Superior temporal gyrus (tissue), 1 donor: Measurements from ENCODE around the gene CPT1C.

Experiments used
- DNase-seq: peaks from one replicate; pipeline ENCODE4 v3.0.0-alpha.2; 2016; ENCODE audit errors: extremely low spot score

Gene CPT1C

DNA sequence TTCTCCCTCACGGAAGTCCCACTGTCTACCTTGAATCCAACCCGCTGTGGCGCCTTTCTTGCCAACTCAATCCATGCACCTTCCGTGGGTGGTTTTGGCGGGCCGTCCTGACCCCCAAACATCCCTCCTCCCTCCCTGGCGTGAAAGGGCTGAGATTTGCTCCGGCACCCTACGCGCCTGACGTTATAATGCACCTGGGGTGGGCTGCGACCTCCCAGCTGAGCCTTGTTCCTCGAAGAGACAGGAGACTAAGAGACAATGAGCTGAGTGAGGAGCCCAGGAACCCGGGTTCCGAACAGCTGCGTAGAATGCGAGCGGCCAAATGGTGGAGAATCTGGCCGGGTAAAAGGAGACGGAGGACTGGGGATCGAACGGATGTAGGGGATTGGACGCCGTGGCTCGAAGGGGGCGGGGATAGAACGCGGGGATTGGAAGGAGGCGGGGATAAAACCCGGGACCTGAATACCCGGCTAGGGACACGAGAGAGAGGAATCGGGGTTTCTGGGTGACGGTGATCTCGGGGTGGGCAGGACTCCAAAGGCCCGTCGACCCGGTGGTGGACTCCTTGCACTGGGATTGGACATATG is at the start of gene CPT1C:
Gene CPT1C, plus strand, starts transcription at position 461 of the 587 bp plus-strand sequence. CDS start 1,137 bp downstream, outside the sequence.
- peak; percentile 90 for DNase-seq

DNA sequence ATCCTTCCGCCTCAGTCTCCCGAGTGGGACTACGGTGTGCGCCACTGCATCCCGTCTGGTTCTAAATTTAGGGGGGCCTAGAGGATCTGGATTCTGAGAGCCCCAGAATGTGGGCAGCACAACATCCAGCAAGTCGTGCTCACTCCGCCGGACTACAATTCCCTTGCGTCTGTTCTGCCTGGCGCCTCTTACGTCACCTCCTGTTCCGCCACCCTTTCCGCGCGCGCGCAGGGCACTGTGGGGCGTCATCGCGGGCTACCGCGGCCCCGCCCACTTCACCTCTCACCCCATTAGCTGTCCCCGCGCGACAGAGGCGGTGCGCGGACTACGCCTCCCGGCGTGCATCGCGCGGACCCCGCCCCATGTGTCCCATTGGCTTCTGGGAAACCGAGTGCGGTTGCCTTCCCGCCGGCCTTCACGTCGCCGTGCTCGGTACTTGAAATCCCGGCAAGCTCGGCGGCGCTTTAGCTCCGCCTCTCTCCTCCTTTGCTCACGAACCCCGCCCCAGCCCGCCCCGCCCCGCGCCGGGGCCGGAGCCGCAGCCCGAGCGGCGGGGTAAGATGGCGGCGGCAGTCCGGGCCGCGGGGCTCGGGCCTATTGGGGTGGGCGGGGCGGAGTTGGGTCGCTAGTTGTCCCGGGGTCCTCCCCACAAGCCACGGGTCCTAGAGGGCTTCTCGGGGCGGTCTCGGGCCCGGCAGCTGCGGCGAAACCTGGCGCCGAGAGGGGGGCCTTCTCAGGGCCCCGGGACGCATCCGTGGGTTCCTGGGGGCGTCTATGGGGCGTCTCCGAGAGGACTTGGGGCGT is 49.0 kb upstream of the CPT1C start, which contains the start of gene SCAF1:
Gene SCAF1, plus strand, starts transcription at position 522 of the 804 bp plus-strand sequence. CDS start 2,818 bp downstream, outside the sequence.
- DNase-seq: peak; percentile 99

DNA sequence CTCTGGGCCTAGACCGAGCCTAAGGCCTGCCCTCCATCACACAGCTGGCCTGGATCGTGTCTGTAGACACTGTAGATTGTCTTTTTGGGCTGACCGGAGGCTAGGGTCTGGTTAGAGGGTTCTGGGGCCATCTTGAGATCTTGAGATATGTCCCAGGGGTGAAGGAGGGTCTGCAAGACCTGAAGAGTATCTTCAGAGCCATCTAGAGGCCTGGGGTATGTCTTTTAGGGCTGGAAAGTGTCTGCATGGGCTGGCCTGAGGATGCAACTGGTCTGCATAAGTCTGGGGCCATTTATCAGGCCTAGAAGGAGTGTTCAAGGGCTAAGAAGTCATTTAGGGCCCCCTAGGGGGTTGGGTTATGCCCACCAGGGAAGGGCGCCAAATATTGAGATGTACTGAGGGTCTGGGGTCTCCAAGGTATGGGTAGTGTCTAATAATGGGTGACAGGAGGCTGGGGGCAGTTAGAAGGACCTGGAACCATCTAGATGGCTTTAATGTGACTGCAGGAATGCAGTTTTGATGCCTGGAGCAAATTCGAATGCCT is 48.4 kb upstream of the CPT1C start:
- no peak for DNase-seq

DNA sequence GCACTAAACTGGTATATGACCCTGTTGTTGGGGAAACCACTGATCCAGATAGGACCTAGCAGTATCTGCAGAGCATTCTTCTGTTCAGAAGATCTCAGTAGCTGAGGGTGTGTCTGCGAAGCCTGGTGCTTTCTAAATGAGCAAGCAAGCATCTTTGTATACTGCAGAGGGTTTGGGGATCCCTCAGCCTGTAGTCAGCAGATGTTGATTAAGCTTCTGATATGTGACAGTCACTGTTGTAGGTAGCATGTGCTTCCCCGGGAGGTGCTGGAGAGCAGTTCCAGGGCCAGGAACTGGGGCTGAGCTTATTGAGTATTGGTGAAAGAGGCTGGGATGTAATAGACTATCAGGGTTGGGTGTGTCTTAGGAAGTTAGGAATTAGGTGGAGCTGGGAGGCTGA is 47.5 kb upstream of the CPT1C start:
- DNase-seq: no peak

DNA sequence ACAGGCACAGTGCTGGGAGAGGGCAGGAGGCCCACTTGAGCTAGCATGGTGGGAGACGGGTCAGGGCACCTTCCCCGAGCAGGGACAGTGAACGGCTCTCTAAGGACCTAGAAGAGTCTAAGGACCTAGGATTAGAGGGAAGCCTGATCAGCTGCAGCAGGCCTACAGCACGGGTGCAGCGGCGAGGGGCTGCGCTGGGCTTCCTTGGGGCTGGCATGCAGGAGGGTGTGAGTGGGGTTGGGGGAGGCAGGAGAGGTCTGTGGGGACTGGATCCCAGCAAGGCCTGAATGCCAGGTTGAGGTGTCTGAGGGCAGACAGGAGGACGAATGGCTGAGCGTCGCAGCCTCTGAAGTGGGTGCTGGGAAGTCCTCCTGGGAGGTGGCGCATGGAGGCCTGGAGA is 45.3 kb upstream of the CPT1C start:
- DNase-seq: no peak

DNA sequence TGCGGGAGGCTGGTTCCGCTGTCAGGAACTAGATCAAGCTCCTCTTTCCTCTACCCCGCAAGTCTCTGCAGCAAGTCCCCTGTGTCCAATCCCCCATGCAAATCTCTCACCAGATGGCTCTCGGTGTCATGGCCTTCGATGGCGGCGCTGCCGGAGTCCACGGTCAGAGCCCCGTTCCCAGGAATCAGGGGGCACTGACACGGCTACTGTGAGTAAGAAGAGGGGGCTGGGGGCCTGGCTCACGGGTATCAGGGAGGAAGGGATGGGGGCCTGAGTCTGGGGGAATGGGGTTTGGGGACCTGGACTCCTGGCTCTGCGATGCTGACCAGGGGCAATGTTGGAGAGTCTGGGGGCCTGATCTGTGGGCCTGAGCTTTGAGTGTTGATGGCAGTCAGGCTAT is 44.9 kb upstream of the CPT1C start:
- DNase-seq: no peak

DNA sequence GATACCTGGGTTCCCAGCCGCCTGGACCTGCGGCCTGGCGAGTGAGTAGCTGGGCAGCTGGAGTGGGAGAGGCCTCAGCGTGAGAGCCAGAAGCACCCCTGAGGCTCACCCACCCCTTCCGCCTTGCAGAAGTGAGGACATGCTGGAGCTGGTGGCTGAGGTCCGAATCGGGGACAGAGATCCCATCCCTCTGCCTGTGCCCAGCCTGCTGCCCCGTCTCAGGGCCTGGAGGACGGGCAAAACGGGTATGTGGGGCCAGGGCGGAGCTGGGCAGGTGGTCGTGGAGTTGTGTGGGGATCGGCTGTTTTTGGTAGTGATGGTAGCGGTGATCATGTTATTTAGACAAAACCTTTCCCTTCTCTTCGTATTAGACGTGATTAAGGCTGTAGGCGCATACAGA is 44.3 kb upstream of the CPT1C start:
- DNase-seq: no peak

DNA sequence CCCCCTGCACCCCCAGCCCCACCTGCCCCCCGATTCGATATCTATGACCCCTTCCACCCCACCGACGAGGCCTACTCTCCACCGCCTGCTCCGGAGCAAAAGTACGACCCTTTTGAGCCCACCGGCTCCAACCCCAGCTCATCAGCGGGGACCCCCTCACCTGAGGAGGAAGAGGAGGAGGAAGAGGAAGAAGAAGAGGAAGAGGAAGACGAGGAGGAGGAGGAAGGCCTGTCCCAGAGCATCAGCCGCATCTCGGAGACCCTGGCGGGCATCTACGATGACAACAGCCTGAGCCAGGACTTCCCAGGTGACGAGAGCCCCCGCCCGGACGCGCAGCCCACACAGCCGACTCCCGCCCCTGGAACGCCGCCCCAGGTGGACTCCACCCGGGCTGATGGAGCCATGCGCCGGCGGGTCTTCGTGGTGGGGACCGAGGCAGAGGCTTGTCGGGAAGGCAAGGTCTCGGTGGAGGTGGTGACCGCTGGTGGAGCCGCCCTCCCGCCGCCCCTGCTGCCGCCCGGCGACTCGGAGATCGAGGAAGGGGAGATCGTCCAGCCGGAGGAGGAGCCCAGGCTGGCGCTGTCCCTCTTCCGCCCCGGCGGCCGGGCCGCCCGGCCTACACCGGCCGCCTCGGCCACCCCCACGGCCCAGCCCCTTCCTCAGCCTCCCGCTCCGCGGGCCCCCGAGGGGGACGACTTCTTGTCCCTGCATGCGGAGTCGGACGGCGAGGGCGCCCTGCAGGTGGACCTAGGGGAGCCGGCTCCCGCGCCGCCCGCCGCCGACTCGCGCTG is 39.7 kb upstream of the CPT1C start:
- DNase-seq: no peak

DNA sequence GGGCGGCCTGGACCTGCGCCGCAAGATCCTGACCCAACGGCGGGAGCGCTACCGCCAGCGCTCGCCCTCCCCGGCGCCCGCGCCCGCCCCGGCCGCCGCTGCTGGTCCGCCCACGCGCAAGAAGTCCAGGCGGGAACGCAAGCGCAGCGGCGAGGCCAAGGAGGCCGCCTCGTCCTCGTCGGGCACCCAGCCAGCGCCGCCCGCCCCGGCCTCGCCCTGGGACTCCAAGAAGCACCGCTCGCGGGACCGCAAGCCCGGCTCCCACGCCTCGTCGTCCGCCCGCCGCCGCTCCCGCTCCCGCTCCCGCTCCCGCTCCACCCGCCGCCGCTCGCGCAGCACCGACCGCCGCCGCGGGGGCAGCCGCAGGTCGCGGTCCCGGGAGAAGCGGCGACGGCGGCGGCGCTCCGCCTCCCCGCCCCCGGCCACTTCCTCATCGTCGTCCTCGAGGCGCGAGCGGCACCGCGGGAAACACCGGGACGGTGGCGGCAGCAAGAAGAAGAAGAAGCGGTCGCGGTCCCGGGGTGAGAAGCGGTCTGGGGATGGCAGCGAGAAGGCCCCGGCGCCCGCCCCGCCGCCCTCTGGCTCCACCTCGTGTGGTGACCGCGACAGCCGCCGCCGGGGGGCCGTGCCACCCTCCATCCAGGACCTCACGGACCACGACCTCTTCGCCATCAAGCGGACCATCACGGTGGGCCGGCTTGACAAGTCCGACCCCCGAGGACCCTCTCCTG is 38.9 kb upstream of the CPT1C start:
- DNase-seq: no peak

DNA sequence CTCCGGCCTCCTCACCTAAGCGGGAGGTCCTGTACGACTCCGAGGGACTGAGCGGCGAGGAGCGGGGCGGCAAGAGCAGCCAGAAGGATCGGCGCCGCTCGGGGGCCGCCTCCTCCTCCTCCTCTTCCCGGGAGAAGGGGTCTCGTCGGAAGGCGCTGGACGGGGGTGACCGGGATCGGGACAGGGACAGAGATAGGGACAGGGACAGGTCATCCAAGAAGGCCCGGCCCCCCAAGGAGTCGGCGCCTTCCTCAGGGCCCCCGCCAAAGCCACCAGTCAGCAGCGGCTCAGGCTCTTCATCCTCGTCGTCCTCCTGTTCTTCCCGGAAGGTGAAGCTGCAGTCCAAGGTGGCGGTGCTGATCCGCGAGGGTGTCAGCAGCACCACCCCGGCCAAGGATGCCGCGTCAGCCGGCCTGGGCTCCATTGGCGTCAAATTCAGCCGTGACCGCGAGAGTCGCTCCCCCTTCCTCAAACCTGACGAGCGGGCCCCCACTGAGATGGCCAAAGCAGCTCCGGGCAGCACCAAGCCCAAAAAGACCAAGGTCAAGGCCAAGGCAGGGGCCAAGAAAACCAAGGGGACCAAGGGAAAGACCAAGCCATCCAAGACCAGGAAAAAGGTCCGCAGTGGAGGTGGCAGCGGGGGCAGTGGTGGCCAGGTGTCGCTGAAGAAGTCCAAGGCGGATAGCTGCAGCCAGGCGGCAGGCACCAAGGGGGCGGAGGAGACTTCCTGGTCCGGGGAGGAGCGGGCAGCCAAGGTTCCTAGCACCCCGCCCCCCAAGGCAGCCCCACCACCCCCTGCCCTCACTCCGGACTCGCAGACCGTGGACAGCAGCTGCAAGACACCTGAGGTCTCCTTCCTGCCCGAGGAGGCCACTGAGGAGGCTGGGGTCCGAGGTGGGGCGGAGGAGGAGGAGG is 38.1 kb upstream of the CPT1C start:
- DNase-seq: no peak

DNA sequence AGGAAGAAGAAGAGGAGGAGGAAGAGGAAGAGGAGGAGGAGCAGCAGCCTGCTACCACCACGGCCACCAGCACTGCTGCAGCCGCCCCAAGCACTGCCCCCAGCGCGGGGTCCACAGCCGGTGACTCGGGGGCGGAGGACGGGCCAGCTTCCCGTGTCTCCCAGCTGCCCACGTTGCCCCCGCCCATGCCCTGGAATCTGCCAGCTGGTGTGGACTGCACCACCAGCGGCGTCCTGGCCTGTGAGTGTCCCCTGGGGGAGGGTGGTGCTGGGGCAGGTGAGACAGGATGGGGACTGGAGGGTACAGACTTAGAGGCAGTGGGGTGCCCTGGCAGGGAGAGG is 37.5 kb upstream of the CPT1C start:
- DNase-seq: no peak

DNA sequence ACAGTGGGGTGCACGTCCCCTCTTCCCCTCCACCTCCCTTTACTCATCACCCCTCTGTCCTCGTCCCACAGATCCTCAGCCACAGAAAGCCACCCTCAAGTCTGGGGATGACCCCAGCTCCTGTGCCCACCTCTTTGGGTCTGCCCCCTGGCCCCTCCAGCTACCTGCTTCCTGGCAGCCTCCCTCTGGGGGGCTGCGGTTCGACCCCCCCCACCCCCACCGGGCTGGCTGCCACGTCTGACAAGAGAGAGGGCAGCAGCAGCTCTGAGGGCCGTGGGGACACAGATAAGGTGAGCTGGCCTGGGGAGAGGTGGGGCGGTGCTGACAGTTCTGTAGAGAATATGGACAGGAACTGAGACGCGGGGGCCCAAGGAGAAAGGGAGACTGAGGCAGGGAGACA is 36.3 kb upstream of the CPT1C start:
- DNase-seq: no peak

DNA sequence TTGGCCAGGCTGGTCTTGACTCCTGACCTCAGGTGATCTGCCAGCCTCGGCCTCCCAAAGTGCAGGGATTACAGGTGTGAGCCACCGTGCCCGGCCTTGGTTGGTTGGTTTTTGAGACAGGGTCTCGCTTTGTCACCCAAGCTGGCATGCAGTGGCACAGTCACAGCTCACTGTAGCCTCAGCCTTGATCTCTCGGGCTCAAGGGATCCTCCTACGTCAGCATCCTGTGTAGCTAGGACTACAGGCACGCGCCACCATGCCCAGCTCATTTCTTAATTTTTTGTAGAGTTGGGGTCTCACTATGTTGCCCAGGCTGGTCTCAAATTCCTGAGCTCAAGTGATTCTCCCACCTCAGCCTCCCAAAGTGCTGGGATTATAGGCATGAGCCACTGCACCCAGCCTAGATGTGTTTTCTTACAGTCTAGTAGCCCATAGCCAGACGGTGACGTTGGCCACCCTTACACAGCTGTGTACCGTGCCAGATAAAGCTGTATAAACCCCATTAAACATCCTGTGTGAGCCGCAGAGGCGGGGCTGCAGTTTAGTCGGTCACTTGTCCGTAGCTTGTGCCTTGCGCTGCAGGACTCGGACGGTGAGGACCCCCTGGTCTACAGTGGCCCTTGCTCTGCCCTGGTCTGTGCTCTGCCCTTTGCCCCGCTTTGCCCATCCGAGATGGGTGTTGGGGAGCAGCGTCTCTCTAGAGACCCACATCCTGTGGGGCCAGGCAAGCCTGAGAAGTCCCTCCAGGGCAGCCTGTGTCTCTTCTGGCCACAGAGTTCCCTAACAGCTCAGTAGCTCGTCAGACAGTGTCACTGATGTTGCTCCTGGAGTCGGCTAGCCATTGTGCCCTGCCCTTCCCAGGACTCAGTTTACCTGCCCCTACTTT is 35.1 kb upstream of the CPT1C start:
- DNase-seq: no peak

DNA sequence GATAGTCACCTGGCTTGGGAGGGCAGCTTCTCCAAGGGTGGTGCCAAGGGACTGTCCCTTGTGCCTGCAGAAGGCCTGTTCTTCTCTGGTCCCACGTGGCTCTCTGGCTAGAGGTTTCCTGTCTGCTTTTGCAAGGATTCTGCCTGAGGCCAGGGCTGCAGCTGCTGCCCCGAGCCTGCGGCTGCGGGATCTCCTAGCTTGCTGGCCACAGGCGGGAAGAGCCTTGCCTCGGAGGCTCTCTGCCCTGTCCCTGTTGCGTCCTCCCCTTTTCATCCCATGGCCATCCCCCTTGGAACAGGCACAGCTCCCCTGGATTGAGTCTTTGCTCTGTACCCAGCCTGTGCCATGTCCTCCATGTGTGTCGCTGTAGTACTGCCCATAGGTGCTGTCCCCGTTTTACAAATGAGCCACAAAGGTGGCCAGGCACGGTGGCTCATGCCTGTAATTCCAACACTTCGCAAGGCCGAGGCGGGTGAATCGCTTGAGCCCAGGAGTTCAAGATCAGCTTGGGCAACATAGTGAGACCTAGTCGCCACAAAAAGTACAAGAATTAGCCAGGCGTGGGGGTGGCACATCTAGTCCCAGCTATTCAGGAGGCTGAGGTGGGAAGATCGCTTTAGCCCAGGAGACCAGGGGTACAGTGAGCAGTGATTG is 34.3 kb upstream of the CPT1C start:
- no peak for DNase-seq

DNA sequence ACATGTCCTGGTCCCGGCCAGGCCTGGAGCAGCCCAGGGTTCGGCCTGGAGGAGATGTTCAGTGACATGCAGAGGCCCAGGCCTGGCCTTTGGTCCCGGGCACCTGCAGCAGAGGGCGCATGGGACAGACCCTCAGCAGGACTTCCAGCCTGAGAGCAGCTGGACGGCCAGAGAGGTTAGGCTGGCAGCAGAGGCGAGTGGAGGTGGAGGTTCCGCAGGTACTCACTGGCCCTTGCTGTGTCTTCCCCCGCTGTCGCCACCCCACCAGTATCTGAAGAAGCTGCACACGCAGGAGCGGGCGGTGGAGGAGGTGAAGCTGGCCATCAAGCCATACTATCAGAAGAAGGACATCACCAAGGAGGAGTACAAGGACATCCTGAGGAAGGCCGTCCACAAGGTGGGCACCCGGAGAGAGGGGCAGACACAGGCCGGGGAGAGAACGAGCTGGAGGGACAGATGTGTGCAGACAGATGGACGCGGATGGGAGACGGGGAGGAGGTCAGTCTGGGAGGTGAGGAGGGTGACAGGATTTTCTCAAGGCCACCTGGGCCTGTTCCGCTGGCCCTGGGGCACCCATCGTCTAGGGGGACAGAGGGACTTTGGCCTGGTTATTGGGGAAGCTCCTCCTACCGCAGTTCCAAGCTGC is 33.3 kb upstream of the CPT1C start:
- DNase-seq: no peak

DNA sequence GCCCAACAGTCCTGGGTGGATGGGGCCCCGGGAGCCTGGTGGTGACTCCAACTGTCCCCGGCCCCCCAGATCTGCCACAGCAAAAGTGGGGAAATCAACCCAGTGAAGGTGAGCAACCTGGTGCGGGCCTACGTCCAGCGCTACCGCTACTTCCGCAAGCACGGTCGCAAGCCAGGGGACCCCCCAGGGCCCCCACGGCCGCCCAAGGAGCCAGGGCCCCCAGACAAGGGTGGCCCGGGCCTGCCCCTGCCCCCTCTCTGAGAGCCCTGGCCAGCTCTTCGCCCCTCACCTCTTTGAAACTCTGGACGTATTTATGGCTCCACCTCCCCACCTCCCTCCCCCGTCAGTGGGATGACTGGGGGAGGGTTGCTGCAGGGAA is 32.8 kb upstream of the CPT1C start:
- no peak for DNase-seq

DNA sequence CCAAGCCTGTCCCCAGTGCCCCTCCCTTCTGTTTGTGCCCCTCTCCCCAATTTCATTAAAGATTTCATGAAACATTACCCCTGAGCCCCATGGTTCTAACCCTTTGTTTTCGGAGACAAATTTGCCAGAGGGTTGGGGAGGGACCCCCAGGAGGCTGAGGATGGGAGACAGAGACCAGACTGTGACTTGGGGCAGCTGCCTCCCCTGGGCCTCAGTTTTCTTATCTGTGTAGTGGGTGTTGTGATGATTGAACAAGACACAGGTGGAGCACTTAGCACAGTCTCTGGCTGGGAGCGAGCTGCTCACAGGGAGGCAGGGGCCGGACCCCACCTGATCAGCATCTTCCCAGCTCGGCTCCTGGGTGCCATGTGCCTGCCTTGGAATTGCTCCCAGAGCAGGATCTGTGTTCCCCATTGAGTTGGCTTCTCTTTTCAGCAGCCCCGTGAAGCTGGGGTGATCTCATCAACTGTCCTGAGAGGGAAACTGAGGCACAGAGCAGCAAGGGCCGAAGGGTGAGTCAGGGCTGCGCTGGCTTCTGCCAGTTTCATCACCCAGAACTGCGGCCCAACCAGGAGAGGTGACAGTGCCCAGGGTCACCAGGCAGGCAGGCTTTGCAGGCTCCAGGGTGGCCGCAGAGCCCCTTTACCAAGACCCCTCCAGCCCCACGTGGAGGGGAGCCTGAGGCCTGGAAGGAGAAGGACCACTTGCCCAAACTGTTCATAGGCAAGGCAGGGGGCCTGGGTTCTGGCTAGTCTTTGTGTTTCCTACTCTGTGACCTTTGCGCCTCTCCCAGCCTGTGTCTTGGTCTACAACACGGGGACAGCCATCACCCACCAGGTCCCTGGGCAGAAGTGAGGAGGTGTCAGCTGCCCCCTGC is 32.1 kb upstream of the CPT1C start:
- no peak for DNase-seq
